NCI-H1105 (cell line): Measurements from ENCODE around the gene SPC25.
"Not testable (repeated sequence)": the region's sequence is repeated elsewhere in the genome, so short reads cannot be mapped to it uniquely, and the experiment has no call there.

Experiments used
- DNase-seq: peaks from one replicate; lab custom pipeline; 2025; lab: John Stamatoyannopoulos, UW

The SPC25 gene, protein sequence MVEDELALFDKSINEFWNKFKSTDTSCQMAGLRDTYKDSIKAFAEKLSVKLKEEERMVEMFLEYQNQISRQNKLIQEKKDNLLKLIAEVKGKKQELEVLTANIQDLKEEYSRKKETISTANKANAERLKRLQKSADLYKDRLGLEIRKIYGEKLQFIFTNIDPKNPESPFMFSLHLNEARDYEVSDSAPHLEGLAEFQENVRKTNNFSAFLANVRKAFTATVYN

GRCh38 chr2:168890006-168890782, at the start of gene SPC25:
Gene SPC25, minus strand, starts transcription at chr2:168890430. Its CDS starts 911 bp downstream, at chr2:168889519.
- DNase-seq, result peak; percentile 91

DNA sequence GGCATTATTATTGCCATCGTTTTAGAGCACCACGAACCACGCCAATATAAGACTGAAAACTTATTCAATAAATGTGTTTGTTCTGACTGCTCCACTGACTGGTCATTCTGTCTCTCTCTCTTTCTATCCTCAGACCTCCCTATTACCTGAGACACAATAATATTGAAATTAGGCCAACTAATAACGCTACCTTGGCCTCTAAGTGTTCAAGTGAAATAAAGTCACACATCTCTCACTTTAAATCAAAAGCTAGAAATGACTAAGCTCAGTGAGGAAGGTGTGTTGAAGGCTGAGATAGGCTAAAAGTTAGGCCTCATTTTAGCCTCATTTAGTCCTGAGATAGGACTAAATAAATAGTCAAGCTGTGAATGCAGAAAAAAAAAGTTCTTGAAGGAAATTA, 49.7 kb upstream of the SPC25 start:
- DNase-seq, result no peak

GRCh38 chr2:168939061-168939460, 48.8 kb upstream of the SPC25 start:
- no peak for DNase-seq

DNA sequence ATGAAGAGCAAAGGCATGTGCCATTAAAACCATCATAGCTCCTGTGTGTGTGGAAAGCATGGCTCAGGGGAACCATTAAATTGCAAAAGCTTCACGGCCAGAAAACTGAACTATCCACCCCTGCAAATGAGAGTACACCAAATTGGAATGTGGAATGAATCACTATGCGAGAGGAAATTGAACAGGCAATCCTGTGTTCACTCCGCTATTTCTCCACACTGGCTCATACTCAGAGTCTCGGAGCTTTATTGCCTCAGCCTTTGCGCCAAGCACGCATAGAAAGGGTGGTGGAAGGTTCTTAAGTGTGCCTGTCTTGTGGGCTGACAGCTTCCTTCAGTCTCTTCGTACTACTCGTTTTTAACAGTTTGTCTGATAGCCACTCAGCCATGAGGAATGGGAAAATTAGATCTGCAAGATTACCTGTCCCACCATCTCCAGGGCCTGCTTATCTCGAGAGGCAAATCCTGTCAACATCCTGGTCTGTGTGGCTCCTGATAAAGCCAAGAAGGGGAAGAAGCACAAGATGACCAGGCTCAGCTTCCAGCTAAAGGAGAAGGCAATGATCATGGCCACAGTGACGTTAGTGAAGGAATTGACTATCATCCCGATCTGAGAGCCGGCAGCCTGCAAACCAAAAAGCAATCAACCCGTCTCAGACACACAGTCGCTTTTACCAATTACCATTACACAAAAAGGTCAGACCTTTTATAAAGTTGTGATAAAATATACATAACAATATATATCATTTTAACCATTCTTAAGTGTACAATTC, 45.8 kb upstream of the SPC25 start:
- DNase-seq, result no peak

- no peak for DNase-seq
Observed at GRCh38 chr2:168934826-168935225, 44.6 kb upstream of the SPC25 start.

DNA sequence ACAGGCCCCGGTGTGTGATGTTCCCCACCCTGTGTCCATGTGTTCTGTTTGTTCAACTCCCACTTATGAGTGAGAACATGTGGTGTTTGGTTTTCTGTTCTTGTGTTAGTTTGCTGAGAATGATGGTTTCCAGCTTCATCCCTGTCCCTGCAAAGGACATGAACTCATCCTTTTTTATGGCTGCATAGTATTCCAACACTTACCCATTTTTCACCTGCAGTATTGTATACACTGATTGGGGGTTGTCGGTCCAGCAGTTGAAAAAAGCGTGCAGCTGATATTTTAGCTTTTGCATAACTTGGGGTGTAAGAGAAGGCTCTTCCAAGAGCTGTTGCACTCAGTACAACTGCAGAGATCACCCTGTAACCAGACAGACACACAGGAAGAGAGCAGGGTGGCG, 41.9 kb upstream of the SPC25 start:
- not testable (repeated sequence) for DNase-seq

GRCh38 chr2:168930242-168930641, 40.0 kb upstream of the SPC25 start:
- DNase-seq, result no peak

GRCh38 chr2:168929031-168929430, 38.8 kb upstream of the SPC25 start:
- no peak for DNase-seq

GRCh38 chr2:168928113-168928831, 38.0 kb upstream of the SPC25 start:
- no peak for DNase-seq

DNA sequence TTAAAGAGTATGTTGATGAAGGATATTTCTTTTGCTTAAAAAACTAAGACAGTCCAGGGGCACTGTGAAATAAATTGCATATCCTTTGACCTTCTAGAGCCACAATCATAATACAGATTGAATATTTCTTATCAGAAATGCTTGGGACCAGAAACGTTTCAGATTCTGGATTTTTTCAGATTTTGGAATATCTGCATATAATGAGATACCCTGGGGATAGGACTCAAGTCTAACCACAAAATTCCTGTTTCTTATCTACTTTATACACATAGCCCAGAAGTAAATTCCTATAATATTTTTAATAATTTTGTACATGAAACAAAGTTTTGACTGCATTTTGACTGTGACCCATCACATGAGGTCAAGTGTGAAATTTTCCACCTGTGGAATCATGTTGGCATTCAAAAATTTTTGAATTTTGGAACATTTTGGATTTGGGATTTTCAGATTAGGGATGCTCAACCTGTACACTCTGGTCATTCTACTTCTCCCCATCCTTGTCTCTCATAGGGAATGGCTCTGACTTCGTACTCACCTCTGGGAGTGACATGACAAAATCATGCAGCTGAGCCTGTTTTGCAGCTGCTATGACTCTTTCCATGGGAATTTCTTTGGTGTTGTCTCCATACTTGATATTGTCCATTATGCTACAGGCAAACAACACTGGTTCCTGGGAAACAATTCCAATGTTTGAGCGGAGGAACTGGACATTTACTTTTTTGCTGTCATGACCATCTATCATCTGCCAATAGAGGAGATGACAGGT, 36.6 kb upstream of the SPC25 start:
- DNase-seq, result no peak

GRCh38 chr2:168920504-168921157, 30.4 kb upstream of the SPC25 start:
- DNase-seq, result peak; percentile 22

GRCh38 chr2:168916331-168916675, 26.1 kb upstream of the SPC25 start:
- peak; percentile 62 for DNase-seq

DNA sequence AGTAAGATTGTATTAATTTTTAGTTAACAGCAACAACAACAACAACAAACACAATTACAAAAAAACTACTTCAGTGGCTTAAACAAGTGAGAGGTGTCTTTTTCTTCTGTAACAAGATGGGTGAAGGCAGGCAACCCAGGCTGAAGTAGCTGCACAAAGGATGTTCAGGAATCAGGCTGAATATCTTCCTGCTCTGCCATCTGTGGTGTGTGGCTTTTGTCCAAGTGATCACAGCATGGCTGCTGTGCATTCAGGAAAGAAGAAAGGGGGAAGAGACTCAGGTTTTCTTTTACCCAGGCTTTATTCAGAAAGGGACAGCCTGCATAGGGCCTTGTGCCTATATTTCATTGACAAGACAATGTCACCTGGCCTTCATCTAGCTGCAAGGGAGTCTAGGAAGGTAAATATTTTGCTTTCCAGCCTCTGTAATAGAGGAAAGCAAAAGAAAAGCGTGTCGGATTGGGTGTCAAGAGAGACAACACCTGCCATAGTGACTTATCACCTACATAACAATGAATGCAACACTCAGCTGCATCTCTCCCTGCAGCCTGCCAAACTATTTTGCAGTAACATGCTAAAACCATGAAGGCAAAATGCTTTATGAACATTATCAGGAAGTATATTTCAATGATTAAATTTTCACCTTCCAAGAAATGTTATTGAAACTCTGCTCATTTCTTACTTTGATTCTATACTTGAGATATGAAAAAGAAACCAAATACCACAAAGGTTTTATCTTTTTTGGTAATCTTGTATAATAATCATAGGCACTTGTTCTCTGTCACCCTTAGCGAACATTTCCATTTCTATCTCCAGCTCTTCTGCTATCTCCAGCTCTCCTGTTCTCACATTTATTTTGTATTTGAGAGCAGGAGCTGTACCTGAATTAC, 25.5 kb upstream of the SPC25 start:
- no peak for DNase-seq

DNA sequence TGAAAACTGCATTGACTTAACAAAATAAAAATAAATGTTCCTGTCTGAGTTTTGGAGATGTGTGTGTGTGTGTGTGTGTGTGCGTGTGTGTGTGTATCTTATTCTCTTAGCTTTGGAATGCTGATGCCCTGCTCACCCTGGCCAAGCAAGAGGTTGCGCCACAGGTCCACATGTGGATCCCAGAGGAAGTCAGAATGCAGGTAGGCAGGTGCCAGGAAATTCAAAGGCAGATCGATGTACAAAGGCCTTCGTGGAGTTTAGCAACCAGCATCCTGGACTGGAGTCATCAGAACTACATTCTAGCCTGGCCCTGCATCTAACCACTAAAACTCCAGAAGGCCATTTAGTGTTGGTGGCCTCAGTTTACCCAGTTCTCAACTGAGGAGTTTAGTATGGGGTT, 23.3 kb upstream of the SPC25 start:
- DNase-seq, result no peak

- DNase-seq, result peak; percentile 42
Observed at GRCh38 chr2:168912901-168913369, 22.7 kb upstream of the SPC25 start.

- no peak for DNase-seq
Observed at GRCh38 chr2:168912466-168912865, 22.2 kb upstream of the SPC25 start.

DNA sequence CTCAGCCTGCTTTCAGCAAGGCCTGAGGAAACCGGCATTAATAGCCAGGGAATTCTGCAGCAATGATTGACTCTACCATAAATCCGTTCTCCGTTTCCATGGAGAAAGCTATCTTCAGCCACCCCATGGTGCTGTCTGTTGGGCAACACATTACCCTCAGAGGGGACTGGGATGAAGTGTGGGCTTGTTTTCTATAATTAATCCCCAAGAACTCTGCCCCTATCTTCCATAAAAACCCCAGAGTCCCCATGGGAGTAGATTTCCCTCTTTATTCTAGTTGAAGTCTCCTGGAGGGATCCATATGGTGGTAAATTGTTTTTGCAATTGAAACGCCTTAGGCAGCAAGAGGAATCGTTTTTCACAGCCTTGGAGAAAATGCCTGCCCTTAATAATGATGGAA, 20.1 kb upstream of the SPC25 start:
- DNase-seq, result no peak

- DNase-seq, result no peak
Observed at GRCh38 chr2:168907940-168908662, 17.9 kb upstream of the SPC25 start.

DNA sequence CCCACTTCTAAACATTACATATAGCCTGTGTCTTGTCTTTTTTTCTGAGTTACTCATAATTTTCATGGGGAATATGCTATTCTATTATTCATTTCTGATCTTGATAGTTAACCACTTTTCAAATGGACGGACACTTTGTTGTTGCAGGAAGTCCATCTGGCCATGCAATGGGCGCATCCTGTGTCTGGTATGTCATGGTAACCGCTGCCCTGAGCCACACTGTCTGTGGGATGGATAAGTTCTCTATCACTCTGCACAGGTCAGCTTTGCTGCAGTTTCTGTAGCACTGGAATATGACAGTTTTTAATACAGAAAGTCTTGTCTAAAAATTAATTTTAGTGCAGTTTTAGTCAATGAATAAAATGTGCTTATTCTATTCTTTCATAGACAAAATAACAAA, 14.1 kb upstream of the SPC25 start:
- DNase-seq, result no peak
